Measurements from ENCODE around the gene HECW1. TPM values are rescaled to one million over a fixed set of nuclear protein-coding genes. Genes with fewer than 3 reads are reported as not detected.

Gene HECW1
- total RNA-seq, 3 donors from 2014 or later: 0.76 to 1.6 (median 1.2) TPM

- Histone ChIP-seq H3K36me3 (ENCODE audit: low read depth) (no peaks in the 10 kb centered on the region), H3K4me1 (ENCODE audit: low read depth) (no peaks in the 10 kb centered on the region), H3K4me3 (no peak overlapping the region), H3K9me3 (no peaks in the 10 kb centered on the region)
- no peak for TF ChIP-seq CTCF (IDR thresholded peaks at IDR 0.05)
- ATAC-seq (no peak), DNase-seq (no peak)
- intact Hi-C loops (cut with DNase I, micrococcal nuclease): no loop called here
Measured at GRCh38 chr7:43169076-43169475, 56.6 kb downstream of the HECW1 start.

- H3K9me3 ChIP-seq: no peaks in the 10 kb centered on the region
- intact Hi-C loops (cut with DNase I, micrococcal nuclease): no loop called here
- ATAC-seq (no peak), DNase-seq (no peak)
- H3K4me1 ChIP-seq (ENCODE audit: low read depth): no peaks in the 10 kb centered on the region
- TF ChIP-seq CTCF (IDR thresholded peaks at IDR 0.05): no peak
- no peaks in the 10 kb centered on the region for H3K36me3 ChIP-seq (ENCODE audit: low read depth)
- H3K4me3 ChIP-seq: no peak overlapping the region
Measured at GRCh38 chr7:43170571-43170970, 58.1 kb downstream of the HECW1 start.

- TF ChIP-seq CTCF (IDR thresholded peaks at IDR 0.05): no peak
- Histone ChIP-seq H3K36me3 (ENCODE audit: low read depth) (no peaks in the 10 kb centered on the region), H3K4me1 (ENCODE audit: low read depth) (no peaks in the 10 kb centered on the region), H3K9me3 (no peaks in the 10 kb centered on the region), H3K4me3 (no peak overlapping the region)
- DNase-seq (no peak), ATAC-seq (no peak)
- intact Hi-C loops (cut with DNase I, micrococcal nuclease): no loop called here
Measured at GRCh38 chr7:43175570-43176200, 63.2 kb downstream of the HECW1 start.

- ATAC-seq (no peak), DNase-seq (no peak)
- TF ChIP-seq CTCF (IDR thresholded peaks at IDR 0.05): no peak
- H3K4me3 ChIP-seq: no peak overlapping the region
- no peaks in the 10 kb centered on the region for H3K4me1 ChIP-seq (ENCODE audit: low read depth)
- intact Hi-C loops (cut with DNase I, micrococcal nuclease): no loop called here
- no peaks in the 10 kb centered on the region for H3K36me3 ChIP-seq (ENCODE audit: low read depth)
- H3K9me3 ChIP-seq: no peaks in the 10 kb centered on the region
Measured at GRCh38 chr7:43179393-43179792, 66.9 kb downstream of the HECW1 start.

GRCh38 chr7:43192806-43193460 lies 80.5 kb downstream of the HECW1 start:
- ATAC-seq (no peak), DNase-seq (no peak)
- no peak for TF ChIP-seq CTCF (IDR thresholded peaks at IDR 0.05)
- Histone ChIP-seq H3K4me3 (no peak overlapping the region), H3K36me3 (ENCODE audit: low read depth) (no peaks in the 10 kb centered on the region), H3K9me3 (no peaks in the 10 kb centered on the region), H3K4me1 (ENCODE audit: low read depth) (no peaks in the 10 kb centered on the region)
- intact Hi-C loops (cut with DNase I, micrococcal nuclease): no loop called here
